ENCODE results near the gene IL1R1. TPM values are rescaled to one million over a fixed set of nuclear protein-coding genes. Genes with fewer than 3 reads are reported as not detected.
A peak's percentile ranks its signal among the peaks of the same experiment; 100 is the strongest.

The IL1R1 gene
- polyA plus RNA-seq, 3 donors = 1.8 to 2.7 (median 2.6) TPM

DNA sequence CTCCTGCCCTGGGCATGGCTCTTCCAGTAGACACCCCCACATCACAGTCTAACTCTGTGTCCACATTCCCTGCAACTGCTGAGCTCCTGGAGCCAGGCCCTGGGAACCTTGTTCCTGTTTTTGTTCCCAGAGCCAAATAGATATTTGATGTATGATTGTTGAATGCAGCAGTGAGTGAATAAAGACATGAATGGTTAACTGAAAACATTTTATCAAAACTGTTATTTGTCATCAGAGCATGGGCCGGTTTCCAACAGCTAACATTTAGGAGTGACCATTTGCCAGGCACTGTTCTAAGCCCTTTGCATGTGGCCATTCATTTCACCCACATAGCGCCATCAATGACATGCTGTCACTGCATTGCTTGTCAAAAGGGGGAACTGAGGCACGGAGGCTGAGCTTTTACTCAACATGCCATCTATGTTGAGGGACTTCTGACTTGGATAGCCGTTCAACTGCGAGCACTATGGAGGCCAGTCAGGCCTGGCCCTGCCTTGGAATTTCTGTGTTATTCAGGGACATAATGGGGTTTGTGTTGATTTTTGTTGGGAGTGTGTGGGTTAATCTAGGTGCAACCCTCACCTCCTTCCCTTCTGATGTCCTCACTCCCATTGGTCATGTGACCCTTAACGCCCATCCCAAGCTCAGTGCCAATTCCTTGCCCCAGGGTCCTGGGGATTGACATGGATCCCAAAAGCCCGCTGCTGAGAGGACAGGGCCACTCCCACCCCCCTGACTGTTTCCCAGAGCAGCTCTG is 12.6 kb downstream of the IL1R1 start:
- H3K79me2 ChIP-seq (ENCODE audit: insufficient read depth, low read length) = no peaks in the 10 kb centered on the region
- no peaks in the 10 kb centered on the region for H3K27me3 ChIP-seq (ENCODE audit: control insufficient read depth in 2 of 2, insufficient read depth in 2 of 2, low read length in 2 of 2)
- peaks cover 10 to 23% (median 18%) of the 10 kb centered on the region in 7 donors for H3K9me3 Mint-ChIP-seq
- H3K27ac Mint-ChIP-seq = peak overlapping the region; percentile 55 to 83 (median 76)
- DNase-seq = no peak
- H3K4me1 Mint-ChIP-seq = peaks cover 24% of the 10 kb centered on the region
- H3K27ac ChIP-seq (ENCODE audit: low read depth in 1 of 2, low read length in 2 of 2) = peak overlapping the region; percentile 36 to 58
- H3K9me3 ChIP-seq (replicated peaks in 1 of 2; ENCODE audit: control insufficient read depth in 1 of 2, insufficient read depth in 1 of 2, low read length in 2 of 2) = peaks cover 0 to 5% of the 10 kb centered on the region in 2 donors
- no peaks in the 10 kb centered on the region for H3K27me3 Mint-ChIP-seq (ENCODE audit: low read depth in 3 of 3)
- no peaks in the 10 kb centered on the region for H4K20me1 ChIP-seq (ENCODE audit: insufficient read depth, low read length)
- H3K36me3 Mint-ChIP-seq = peaks cover 24 to 30% of the 10 kb centered on the region in 2 donors
- 94% methylated on average over 3 of the region's 7 CpGs for WGBS (ENCODE audit: insufficient coverage)
- peak overlapping the region in 1 of 2 donors; percentile 48 for H3K4me3 Mint-ChIP-seq
- no peak overlapping the region for H2AFZ ChIP-seq (ENCODE audit: insufficient read depth, low read depth, low read length, poor library complexity, severe bottlenecking)
- no peak overlapping the region for H3K9ac ChIP-seq (ENCODE audit: insufficient read depth, low read length, poor library complexity, severe bottlenecking)
- intact Hi-C loops (cut with micrococcal nuclease) = no loop called here
- no peak overlapping the region for H3K4me3 ChIP-seq (replicated peaks in 1 of 3; ENCODE audit: low read depth in 2 of 3, low read length in 3 of 3)
- H3K36me3 ChIP-seq (replicated peaks in 1 of 2; ENCODE audit: control insufficient read depth in 1 of 2, insufficient read depth in 2 of 2, low read length in 2 of 2) = no peaks in the 10 kb centered on the region
- TF ChIP-seq, protein P1, sequence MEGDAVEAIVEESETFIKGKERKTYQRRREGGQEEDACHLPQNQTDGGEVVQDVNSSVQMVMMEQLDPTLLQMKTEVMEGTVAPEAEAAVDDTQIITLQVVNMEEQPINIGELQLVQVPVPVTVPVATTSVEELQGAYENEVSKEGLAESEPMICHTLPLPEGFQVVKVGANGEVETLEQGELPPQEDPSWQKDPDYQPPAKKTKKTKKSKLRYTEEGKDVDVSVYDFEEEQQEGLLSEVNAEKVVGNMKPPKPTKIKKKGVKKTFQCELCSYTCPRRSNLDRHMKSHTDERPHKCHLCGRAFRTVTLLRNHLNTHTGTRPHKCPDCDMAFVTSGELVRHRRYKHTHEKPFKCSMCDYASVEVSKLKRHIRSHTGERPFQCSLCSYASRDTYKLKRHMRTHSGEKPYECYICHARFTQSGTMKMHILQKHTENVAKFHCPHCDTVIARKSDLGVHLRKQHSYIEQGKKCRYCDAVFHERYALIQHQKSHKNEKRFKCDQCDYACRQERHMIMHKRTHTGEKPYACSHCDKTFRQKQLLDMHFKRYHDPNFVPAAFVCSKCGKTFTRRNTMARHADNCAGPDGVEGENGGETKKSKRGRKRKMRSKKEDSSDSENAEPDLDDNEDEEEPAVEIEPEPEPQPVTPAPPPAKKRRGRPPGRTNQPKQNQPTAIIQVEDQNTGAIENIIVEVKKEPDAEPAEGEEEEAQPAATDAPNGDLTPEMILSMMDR (IDR thresholded peaks at IDR 0.05) = no peak
- H3K4me2 ChIP-seq (replicated peaks; ENCODE audit: extremely low read depth, low read length, poor library complexity, severe bottlenecking) = peak overlapping the region; percentile 23
- peaks cover 15 to 17% of the 10 kb centered on the region in 2 donors for H3K4me1 ChIP-seq (ENCODE audit: control insufficient read depth in 1 of 2, insufficient read depth in 2 of 2, low read length in 2 of 2)

DNA sequence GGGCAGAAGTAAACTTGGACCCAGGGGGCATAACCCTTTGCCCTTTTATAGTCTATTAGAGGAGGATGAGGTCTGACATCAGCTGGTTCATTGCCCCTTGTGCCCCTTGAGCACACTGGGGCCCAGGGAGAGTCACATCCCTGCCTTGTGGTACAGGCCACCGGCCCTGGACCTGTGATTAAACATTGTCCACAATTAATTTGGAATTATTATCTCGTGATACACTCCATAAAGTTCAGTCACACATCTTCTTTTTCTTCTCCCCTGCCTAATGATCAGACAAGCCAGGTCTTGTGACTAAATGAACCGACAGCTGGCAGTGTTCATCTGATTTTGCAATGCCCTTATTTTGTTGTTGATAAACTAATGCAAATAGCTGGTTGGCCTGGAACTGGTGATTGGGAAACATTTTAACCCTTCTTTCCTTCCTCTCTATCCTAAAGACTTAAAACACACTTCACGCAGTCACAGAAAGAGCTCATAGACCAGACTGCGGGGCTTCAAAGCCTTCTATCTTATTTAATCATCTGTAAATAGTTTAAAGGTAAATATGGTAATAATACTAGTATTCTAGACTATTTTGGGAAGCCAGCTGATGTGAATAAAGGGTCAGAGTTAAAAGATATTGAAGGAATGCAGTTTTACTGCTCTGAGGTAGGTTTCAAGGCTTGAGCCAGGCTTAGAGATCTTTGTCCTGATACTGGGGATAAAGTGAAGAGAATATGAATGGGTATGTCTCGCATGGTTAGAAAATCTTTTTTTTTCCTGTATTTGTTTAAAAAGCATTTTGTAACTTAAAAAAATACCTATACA is 13.4 kb downstream of the IL1R1 start:
- peaks cover 25 to 30% of the 10 kb centered on the region in 2 donors for H3K36me3 Mint-ChIP-seq
- peaks cover 24% of the 10 kb centered on the region for H3K4me1 Mint-ChIP-seq
- no peak overlapping the region for H2AFZ ChIP-seq (ENCODE audit: insufficient read depth, low read depth, low read length, poor library complexity, severe bottlenecking)
- H3K27me3 Mint-ChIP-seq (ENCODE audit: low read depth in 3 of 3) = no peaks in the 10 kb centered on the region
- peaks cover 15 to 17% of the 10 kb centered on the region in 2 donors for H3K4me1 ChIP-seq (ENCODE audit: control insufficient read depth in 1 of 2, insufficient read depth in 2 of 2, low read length in 2 of 2)
- TF ChIP-seq, protein P1 (IDR thresholded peaks at IDR 0.05) = no peak
- H3K9me3 ChIP-seq (replicated peaks in 1 of 2; ENCODE audit: control insufficient read depth in 1 of 2, insufficient read depth in 1 of 2, low read length in 2 of 2) = peaks cover 0 to 4% of the 10 kb centered on the region in 2 donors
- intact Hi-C loops (cut with micrococcal nuclease) = no loop called here
- DNase-seq = peak; percentile 77 to 89 (median 81)
- peaks cover 9 to 20% (median 14%) of the 10 kb centered on the region in 7 donors for H3K9me3 Mint-ChIP-seq
- H3K27ac Mint-ChIP-seq = peak overlapping the region; percentile 55 to 83 (median 76)
- H3K27ac ChIP-seq (ENCODE audit: low read depth in 1 of 2, low read length in 2 of 2) = peak overlapping the region; percentile 36 to 58
- no peaks in the 10 kb centered on the region for H3K79me2 ChIP-seq (ENCODE audit: insufficient read depth, low read length)
- no peaks in the 10 kb centered on the region for H3K36me3 ChIP-seq (replicated peaks in 1 of 2; ENCODE audit: control insufficient read depth in 1 of 2, insufficient read depth in 2 of 2, low read length in 2 of 2)
- peak overlapping the region in 1 of 2 donors; percentile 48 for H3K4me3 Mint-ChIP-seq
- H3K4me2 ChIP-seq (replicated peaks; ENCODE audit: extremely low read depth, low read length, poor library complexity, severe bottlenecking) = peak overlapping the region; percentile 23
- H3K9ac ChIP-seq (ENCODE audit: insufficient read depth, low read length, poor library complexity, severe bottlenecking) = no peak overlapping the region
- WGBS (ENCODE audit: insufficient coverage) = 29% methylated on average over 2 of the region's 6 CpGs
- H3K27me3 ChIP-seq (ENCODE audit: control insufficient read depth in 2 of 2, insufficient read depth in 2 of 2, low read length in 2 of 2) = no peaks in the 10 kb centered on the region
- H3K4me3 ChIP-seq (replicated peaks in 1 of 3; ENCODE audit: low read depth in 2 of 3, low read length in 3 of 3) = no peak overlapping the region
- no peaks in the 10 kb centered on the region for H4K20me1 ChIP-seq (ENCODE audit: insufficient read depth, low read length)

Measured in CD14-positive monocyte (primary cell).